Measurements from ENCODE around the gene GTF2H4. TPM values are rescaled to one million over a fixed set of nuclear protein-coding genes. Genes with fewer than 3 reads are reported as not detected.
"Not testable (repeated sequence)": the region's sequence is repeated elsewhere in the genome, so short reads cannot be mapped to it uniquely, and the experiment has no call there.

GTF2H4 gene
- total and polyA plus RNA-seq, 2 experiments from 2014 or later: 20.7 to 25.8 TPM

GRCh38 chr6:30900863-30901417 is 7.1 kb upstream of the GTF2H4 start:
- no peak for DNase-seq (ENCODE audit: low read depth in 1 of 2, low spot score in 1 of 2)
- Histone ChIP-seq H3K4me3 (no peak overlapping the region), H3K36me3 (peaks cover 16% of the 10 kb centered on the region), H3K27me3 (no peaks in the 10 kb centered on the region), H3K9me3 (ENCODE audit: low read depth) (no peaks in the 10 kb centered on the region), H3K4me1 (ENCODE audit: low read depth) (no peaks in the 10 kb centered on the region), H3K27ac (no peak overlapping the region)
- no peak for TF ChIP-seq CTCF (IDR thresholded peaks at IDR 0.05; ENCODE audit: low read depth, low read length)

- H3K4me1 ChIP-seq (ENCODE audit: low read depth): no peaks in the 10 kb centered on the region
- TF ChIP-seq CTCF (IDR thresholded peaks at IDR 0.05; ENCODE audit: low read depth, low read length): no peak
- H3K27me3 ChIP-seq: no peaks in the 10 kb centered on the region
- no peak overlapping the region for H3K4me3 ChIP-seq
- H3K36me3 ChIP-seq: peaks cover 16% of the 10 kb centered on the region
- no peaks in the 10 kb centered on the region for H3K9me3 ChIP-seq (ENCODE audit: low read depth)
- no peak overlapping the region for H3K27ac ChIP-seq
- DNase-seq (ENCODE audit: low read depth in 1 of 2, low spot score in 1 of 2): no peak
Observed at GRCh38 chr6:30901436-30901835, 6.6 kb upstream of the GTF2H4 start.

GRCh38 chr6:30902196-30902595 is 5.8 kb upstream of the GTF2H4 start:
- H3K9me3 ChIP-seq (ENCODE audit: low read depth); H3K27me3 ChIP-seq; H3K4me3 ChIP-seq; H3K27ac ChIP-seq; DNase-seq (ENCODE audit: low read depth in 1 of 2, low spot score in 1 of 2); H3K4me1 ChIP-seq (ENCODE audit: low read depth): not testable (repeated sequence)
- H3K36me3 ChIP-seq: peaks cover 16% of the 10 kb centered on the region

GRCh38 chr6:30902709-30903108 is 5.3 kb upstream of the GTF2H4 start:
- no peaks in the 10 kb centered on the region for H3K9me3 ChIP-seq (ENCODE audit: low read depth)
- no peak for TF ChIP-seq CTCF (IDR thresholded peaks at IDR 0.05; ENCODE audit: low read depth, low read length)
- no peaks in the 10 kb centered on the region for H3K4me1 ChIP-seq (ENCODE audit: low read depth)

GRCh38 chr6:30903236-30903635 is 4.8 kb upstream of the GTF2H4 start:
- Histone ChIP-seq H3K36me3 (peaks cover 7% of the 10 kb centered on the region), H3K4me3 (no peak overlapping the region), H3K9me3 (ENCODE audit: low read depth) (no peaks in the 10 kb centered on the region), H3K27ac (no peak overlapping the region), H3K27me3 (no peaks in the 10 kb centered on the region), H3K4me1 (ENCODE audit: low read depth) (no peaks in the 10 kb centered on the region)
- DNase-seq (ENCODE audit: low read depth in 1 of 2, low spot score in 1 of 2): no peak
- no peak for TF ChIP-seq CTCF (IDR thresholded peaks at IDR 0.05; ENCODE audit: low read depth, low read length)

More at GRCh38 chr6:30902709-30903108, 5.3 kb upstream of the GTF2H4 start:
- Histone ChIP-seq H3K4me3 (no peak overlapping the region), H3K27ac (no peak overlapping the region), H3K27me3 (no peaks in the 10 kb centered on the region), H3K36me3 (peaks cover 12% of the 10 kb centered on the region)
- DNase-seq (ENCODE audit: low read depth in 1 of 2, low spot score in 1 of 2): no peak

- peak overlapping the region; percentile 98 for H3K4me3 ChIP-seq
- not testable (repeated sequence) for H3K9me3 ChIP-seq (ENCODE audit: low read depth); H3K27ac ChIP-seq; DNase-seq (ENCODE audit: low read depth in 1 of 2, low spot score in 1 of 2); H3K4me1 ChIP-seq (ENCODE audit: low read depth); H3K27me3 ChIP-seq; H3K36me3 ChIP-seq
Observed at GRCh38 chr6:30907290-30907757, 683 bp upstream of the GTF2H4 start.

Measured in cardiac muscle cell (in vitro differentiated cells and primary cell).